VCaP (cell line): ENCODE measurements around the gene ALDH16A1.

Source experiments
- H3K27ac ChIP-seq: fragments of 450-650 bp; 2 replicates; pipeline ENCODE4 v1.5.1; 2017
- TF ChIP-seq, protein P1 (sequence below): fragments of 450-650 bp; conservative IDR thresholded peaks from 2 replicates; pipeline ENCODE4 v1.5.1; 2017; ENCODE audit warnings: mild to moderate bottlenecking, moderate library complexity

The ALDH16A1 gene

DNA sequence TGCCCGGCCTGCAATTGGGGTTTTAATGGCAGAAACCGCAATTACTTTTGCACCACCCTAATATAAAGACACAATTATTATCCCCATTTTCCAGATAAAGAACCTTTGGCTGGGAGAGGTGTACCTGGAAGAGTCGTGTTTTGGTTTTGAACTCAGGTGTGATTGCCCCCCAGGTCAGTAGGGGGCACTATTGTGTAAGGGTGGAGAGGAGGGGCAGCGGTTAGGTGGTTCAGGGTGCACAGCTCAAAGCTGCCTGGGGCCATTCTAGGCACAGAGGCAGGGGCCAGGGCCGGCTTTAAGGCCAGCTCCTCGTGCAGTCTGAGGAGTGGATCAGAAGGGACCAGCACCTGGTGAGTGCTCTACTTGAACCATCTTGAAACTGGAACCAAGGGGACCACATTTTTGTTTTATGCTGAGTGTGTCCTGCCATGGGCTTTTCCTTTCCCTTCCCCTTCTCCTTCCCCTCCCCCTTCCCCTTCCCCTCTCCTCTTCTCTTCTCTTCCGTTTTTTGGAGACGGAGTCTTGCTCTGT, 53.6 kb downstream of the ALDH16A1 start:
- H3K27ac ChIP-seq: no peak overlapping the region
- TF ChIP-seq, protein P1, sequence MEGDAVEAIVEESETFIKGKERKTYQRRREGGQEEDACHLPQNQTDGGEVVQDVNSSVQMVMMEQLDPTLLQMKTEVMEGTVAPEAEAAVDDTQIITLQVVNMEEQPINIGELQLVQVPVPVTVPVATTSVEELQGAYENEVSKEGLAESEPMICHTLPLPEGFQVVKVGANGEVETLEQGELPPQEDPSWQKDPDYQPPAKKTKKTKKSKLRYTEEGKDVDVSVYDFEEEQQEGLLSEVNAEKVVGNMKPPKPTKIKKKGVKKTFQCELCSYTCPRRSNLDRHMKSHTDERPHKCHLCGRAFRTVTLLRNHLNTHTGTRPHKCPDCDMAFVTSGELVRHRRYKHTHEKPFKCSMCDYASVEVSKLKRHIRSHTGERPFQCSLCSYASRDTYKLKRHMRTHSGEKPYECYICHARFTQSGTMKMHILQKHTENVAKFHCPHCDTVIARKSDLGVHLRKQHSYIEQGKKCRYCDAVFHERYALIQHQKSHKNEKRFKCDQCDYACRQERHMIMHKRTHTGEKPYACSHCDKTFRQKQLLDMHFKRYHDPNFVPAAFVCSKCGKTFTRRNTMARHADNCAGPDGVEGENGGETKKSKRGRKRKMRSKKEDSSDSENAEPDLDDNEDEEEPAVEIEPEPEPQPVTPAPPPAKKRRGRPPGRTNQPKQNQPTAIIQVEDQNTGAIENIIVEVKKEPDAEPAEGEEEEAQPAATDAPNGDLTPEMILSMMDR: peak; percentile 76

DNA sequence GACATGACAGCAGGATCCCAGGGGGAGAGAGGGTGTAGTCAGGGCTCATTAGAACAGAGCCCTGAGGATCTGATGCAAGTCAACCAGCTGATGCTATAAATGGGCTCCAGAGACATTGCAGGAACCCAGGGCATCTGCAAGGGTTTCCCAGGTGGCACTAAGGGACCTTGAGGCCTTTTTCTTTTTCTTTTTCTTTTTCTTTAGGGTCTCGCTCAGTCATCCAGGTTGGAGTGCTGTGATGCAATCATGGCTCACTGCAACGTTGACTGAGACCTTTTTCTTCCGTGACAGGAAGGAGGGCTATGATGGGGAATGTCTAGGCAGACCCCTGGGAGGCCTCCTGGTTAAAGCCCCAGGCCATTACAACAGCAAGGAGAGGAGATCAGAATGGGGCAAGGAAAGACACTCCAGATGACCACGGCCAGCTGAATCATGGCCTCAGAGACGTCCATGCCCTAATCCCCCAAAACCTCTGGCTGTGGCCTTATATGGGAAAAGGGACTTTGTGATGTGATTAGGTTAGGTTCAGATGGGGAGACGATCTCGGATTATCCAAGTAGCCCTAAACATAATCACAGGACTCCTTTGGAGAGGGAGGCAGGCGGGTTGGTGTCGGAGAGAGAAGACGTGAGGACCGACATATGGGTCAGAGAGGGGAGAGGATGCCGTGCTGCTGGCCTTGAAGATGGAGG, 54.9 kb downstream of the ALDH16A1 start:
- TF ChIP-seq, protein P1: no peak
- H3K27ac ChIP-seq: no peak overlapping the region

DNA sequence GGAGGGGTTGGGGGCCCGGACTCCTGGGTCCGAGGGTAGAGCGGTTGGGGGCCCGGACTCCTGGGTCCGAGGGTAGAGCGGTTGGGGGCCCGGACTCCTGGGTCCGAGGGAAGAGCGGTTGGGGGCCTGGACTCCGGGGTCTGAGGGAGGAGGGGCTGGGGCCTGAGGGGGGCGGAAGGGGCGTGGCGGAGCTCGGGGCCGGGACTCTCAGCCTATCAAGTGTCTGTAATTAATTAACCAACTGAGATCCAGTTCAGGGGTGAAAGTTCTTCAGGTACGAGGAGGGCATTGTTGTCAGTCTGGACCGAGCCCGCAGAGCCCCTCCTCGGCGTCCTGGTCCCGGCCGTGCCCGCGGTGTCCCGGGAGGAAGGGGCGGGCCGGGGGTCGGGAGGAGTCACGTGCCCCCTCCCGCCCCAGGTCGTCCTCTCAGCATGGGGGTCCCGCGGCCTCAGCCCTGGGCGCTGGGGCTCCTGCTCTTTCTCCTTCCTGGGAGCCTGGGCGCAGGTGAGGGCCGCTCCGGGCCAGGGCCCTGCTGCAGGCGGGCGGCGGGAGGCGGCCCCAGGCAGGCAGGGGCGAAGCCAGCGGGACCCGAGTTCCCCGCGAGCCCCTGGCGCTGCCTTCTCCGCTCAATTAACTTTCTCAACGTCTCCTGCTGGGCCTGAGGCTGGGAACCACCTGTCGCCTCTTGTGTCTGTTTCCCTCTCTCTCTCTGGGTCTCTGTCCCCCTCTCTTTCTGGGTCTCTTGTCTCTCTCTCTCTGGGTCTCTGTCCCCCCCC, 60.1 kb downstream of the ALDH16A1 start:
- H3K27ac ChIP-seq: peak overlapping the region; percentile 75
- TF ChIP-seq, protein P1: no peak

DNA sequence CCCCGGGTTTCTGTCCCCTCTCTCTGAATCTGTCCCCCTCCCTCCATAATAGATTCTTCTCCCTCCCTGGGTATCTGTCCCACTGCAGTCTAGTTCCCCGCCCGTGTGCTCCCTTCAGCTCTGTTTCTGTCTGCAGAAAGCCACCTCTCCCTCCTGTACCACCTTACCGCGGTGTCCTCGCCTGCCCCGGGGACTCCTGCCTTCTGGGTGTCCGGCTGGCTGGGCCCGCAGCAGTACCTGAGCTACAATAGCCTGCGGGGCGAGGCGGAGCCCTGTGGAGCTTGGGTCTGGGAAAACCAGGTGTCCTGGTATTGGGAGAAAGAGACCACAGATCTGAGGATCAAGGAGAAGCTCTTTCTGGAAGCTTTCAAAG, 60.7 kb downstream of the ALDH16A1 start:
- TF ChIP-seq, protein P1: no peak
- peak overlapping the region; percentile 75 for H3K27ac ChIP-seq

DNA sequence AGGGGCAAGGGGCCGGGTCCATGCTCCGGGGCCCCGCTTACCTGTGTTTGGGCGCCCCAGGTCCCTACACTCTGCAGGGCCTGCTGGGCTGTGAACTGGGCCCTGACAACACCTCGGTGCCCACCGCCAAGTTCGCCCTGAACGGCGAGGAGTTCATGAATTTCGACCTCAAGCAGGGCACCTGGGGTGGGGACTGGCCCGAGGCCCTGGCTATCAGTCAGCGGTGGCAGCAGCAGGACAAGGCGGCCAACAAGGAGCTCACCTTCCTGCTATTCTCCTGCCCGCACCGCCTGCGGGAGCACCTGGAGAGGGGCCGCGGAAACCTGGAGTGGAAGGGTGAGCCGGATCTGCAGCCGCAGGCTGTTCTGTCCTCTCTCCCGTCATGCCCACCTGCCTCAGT, 61.1 kb downstream of the ALDH16A1 start:
- H3K27ac ChIP-seq: peak overlapping the region; percentile 75; the same call in 1 of the 2 replicates
- TF ChIP-seq, protein P1: no peak

DNA sequence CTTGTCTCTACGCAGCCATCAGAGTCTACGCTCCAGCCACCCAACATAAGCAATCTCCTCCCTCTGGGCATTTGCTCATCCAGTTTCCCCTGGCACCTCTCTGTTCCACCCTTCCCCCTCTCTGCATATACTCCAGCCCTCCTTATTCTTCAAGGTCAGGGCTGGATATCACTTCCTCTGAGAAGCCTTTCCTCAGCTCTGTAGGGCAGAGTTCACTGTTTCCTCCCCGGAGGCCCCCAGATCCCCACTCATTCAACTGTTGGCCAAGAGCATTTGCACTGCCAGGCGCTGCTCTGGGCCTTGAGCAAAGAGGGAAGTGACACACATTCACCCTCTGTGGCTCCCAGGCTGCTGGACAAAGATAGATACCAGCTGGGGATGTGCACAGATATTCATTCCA, 62.7 kb downstream of the ALDH16A1 start:
- TF ChIP-seq, protein P1: no peak
- H3K27ac ChIP-seq: no peak overlapping the region

DNA sequence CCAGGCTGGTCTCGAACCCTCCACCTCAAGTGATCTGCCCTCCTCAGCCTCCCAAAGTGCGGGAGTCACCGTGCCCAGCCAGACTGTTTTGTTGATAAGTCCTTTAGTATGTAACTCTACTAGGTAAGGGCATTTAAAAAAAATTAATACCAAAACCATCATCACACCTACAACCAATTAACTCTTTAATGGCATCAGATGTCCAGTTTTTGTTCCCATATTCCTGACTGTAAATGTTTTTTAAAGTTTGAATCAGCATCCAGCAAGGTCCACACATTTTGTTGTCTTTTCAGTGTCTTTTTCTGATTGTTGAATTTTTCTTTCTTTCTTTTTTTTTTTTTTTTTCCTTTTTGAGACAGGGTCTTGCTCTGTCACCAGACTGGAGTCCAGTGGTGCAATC, 65.0 kb downstream of the ALDH16A1 start:
- no peak overlapping the region for H3K27ac ChIP-seq
- TF ChIP-seq, protein P1: no peak
